GM15510 (cell line): ENCODE data around the gene KCND3.

ENCODE experiments used
- POLR2A ChIP-seq: IDR thresholded peaks from 3 replicates; pipeline ENCODE4 v1.6.1; 2011; ENCODE audit warnings: borderline replicate concordance; ENCODE audit not compliant: insufficient read length; ENCODE audit errors: extremely low read depth

Gene KCND3

GRCh38 chr1:111973150-111973790 is 16.2 kb downstream of the KCND3 start:
- no peak for TF ChIP-seq POLR2A

DNA sequence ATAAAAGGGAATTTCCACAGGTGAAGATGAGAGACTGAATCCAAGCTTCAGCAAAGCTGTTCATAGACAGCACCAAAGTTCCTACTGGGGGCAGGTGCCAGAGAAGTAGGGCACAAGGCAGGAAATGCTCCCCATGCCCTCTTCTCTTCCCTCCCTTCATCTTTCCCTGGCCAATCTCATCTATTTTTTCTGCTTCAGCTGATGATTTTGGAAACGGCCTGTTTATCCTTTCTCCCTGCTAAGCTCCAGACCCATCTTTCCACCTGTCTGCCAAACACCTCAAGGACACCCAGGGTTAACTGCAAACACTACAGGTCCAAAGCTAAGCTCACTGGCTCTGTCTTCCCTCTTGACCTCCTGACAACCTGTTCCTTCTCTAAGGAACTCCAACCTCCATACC is 18.1 kb downstream of the KCND3 start:
- no peak for TF ChIP-seq POLR2A

- TF ChIP-seq POLR2A = no peak
Measured at GRCh38 chr1:111968511-111968910, 21.0 kb downstream of the KCND3 start.

DNA sequence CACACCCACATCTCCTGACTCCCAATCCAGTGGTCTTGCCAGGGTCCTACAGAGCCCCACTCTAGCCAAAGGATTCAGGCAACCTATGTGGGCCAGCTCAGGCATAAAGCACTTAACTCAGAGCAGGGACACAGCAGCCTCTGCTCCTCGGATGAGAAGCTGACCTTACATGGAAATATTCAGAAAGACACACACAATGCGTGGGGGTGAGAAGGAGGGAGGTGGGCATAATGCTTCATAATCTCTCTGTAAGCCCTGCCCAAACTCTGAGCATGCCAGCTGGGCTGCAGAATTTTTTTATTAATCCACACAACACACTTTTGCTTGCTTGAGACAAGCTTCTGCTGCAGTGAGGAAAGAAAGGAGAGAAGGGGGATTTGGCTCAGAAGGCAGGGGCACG is 21.6 kb downstream of the KCND3 start:
- TF ChIP-seq POLR2A = no peak

DNA sequence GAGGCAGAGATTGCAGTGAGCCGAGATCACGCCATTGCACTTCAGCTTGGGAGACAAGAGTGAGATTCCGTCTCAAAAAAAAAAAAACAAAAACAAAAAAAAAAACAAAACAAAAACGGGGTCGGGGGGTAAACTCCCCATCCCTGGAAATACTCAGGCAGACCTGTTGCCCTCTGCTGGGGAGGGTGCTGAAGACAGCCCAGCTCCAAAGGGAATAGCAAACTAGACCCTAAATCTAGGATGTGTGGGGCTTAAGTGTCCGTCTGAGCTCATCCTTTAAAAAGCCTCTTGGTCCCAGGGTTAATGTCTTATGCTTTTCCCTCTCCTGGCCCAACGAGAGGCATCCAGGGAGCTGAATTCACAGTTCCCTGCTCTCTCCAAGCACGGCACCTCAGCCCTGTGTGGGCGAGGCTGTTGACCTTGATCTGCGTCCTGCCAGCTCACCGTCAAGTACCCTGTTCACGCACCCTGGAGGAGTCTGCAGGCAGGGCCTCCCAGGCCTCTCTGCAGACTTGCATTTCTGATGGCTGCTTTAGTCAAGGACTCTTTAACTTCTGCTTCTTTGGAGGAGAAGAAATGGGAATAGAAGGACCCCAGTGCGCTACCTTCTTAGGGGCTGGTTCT is 22.3 kb downstream of the KCND3 start:
- no peak for TF ChIP-seq POLR2A

DNA sequence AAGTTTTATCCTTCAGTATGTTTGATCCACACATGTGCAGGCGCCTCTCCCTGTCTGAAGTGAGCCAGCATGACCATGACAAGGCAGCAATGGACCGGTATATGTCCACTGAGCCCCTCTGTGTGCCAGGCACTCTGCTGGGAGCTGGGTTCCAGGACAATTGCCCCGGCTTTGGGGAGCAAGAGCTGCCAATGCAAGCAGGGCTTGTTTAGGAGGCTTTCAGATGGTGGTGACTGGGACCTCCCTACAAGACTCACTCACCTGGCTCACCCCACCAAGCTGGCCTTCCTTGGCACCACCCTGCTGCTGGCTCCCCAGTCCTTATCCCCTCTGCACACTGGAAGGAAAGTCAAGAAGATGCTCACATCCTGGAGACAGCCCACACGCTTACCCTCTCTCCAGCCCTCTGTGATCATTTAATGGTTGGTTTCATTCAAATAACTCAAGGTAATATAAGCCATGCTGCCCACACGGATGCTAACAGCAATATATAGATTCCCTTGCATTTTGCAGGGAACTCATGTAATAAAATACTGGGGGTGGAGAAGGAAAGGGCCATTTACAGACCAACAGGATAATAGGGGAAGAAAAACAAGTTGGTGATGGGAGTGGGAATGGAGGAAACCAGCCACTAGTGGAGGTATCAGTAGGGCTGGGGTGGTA is 23.6 kb downstream of the KCND3 start:
- TF ChIP-seq POLR2A = no peak

GRCh38 chr1:111963985-111964738 is 25.3 kb downstream of the KCND3 start:
- no peak for TF ChIP-seq POLR2A

DNA sequence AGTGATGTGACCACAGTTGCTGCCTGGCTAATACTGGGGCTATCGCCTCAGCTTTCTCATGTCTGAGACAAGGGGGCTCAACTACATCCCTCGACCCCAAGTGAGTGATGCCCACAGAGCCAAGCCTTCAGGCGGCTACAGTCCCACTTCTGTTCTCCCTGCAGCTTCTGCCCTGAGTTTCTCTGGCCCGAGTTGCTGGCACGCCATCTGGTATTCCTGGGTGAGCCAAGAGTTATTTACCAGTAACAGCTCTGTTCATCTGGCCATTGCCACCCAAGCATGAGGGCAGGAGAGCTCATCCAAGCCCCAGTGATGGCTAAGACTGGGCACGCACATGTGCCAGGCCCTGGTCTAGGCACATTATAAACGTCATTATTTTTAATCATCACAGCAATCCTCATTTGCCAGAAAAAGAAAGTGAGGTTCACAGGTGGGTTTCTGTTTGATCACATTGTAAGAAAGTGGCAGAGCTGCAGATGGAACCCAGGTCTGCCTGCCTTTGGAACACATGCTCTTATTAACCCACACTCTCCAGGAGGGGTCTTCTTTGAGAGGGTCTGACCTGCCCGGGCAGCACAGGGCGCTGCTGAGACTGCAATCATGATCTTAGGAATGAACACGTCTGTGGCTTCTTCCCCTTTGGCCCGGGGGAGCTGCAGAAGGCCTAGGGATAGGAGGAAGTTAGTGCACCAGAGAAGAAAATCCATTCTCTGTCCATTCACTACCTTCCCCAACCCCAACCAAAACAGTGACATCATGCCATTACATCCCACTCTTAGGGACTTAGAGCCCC is 27.5 kb downstream of the KCND3 start:
- TF ChIP-seq POLR2A = no peak

DNA sequence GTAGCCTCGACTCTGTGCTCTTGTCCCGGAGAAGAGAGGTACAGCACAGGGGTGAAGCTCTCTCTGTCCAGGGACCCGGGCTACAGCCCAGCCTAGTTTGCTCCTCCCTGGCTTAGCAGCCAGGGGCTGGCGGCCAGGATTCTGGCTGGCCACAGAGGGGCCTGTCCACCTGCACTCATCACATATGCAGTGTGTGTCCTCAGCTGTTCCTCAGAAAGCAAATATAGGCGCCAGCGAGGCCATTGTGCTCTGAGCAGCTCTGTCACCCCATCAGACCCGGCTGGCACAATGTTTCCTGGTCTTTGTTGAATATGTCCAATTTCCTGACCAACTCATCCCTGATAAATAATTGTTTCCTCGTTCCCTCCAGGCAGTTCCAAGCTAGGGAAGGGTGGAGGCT is 28.5 kb downstream of the KCND3 start:
- TF ChIP-seq POLR2A = no peak

DNA sequence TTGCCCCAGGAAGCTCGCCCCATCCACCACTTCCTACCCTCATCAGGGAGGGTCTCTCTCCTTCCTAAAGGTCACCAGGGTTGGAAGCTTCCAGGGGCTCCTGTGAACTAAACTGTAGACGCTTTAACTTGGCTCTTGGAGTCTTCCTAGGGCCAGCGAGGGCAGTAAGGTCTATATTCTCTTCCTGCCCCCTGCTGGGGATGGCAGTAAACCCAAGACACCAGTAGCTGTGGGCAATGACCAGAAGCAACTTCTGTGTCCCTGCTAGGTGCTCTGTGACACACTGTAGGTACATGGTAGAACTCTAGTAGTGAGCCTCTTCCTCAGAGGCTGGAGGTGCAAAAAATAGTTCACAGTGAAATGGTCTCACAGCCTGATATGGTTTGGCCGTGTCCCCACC is 30.0 kb downstream of the KCND3 start:
- no peak for TF ChIP-seq POLR2A

- no peak for TF ChIP-seq POLR2A
Measured at GRCh38 chr1:111958851-111959250, 30.6 kb downstream of the KCND3 start.

- TF ChIP-seq POLR2A = no peak
Measured at GRCh38 chr1:111958075-111958474, 31.4 kb downstream of the KCND3 start.

- no peak for TF ChIP-seq POLR2A
Measured at GRCh38 chr1:111956155-111956771, 33.2 kb downstream of the KCND3 start.

GRCh38 chr1:111955755-111956154 is 33.7 kb downstream of the KCND3 start:
- TF ChIP-seq POLR2A = no peak
